PFSK-1 (cell line): ENCODE results near the gene SRSF10.
A peak's percentile ranks its signal among the peaks of the same experiment; 100 is the strongest.

Experiments used
- FOXP2 ChIP-seq: optimal IDR thresholded peaks from 2 replicates; pipeline ENCODE3; 2011; ENCODE audit warnings: borderline replicate concordance, control low read depth, inconsistent platforms; ENCODE audit not compliant: insufficient read depth; ENCODE audit errors: extremely low read length, extremely low read depth
- POLR2AphosphoS5 ChIP-seq: IDR thresholded peaks from 2 replicates; pipeline ENCODE4 v1.6.1; 2012; ENCODE audit warnings: low read depth, mild to moderate bottlenecking, control low read depth, low read length, moderate library complexity
- SIN3A ChIP-seq: IDR thresholded peaks from 2 replicates; pipeline ENCODE4 v1.6.1; 2012; ENCODE audit warnings: mild to moderate bottlenecking, low read length, moderate library complexity, borderline replicate concordance; ENCODE audit not compliant: insufficient read depth
- TAF1 ChIP-seq: IDR thresholded peaks from 2 replicates; pipeline ENCODE4 v1.6.1; 2012; ENCODE audit warnings: low read length, control low read depth, borderline replicate concordance; ENCODE audit not compliant: insufficient read depth
- TF ChIP-seq, protein P1 (sequence below), 2 experiments: IDR thresholded peaks; 2 replicates each; pipeline versions ENCODE4 v1.6.1 to v1.8.0; 2011 to 2012; ENCODE audit warnings: low read depth in 2 of 2, low read length in 2 of 2, control low read depth in 1 of 2, inconsistent platforms in 1 of 2, mild to moderate bottlenecking in 1 of 2, moderate library complexity in 1 of 2; ENCODE audit not compliant: insufficient read depth in 1 of 2

SRSF10 gene

GRCh38 chr1:24020470-24020869 is 40.3 kb upstream of the SRSF10 start:
- no peak for TF ChIP-seq SIN3A
- no peak for TF ChIP-seq POLR2AphosphoS5

- no peak for TF ChIP-seq SIN3A
- TF ChIP-seq TAF1 = no peak
- no peak for TF ChIP-seq POLR2AphosphoS5
- no peak for TF ChIP-seq FOXP2
- TF ChIP-seq, protein P1, sequence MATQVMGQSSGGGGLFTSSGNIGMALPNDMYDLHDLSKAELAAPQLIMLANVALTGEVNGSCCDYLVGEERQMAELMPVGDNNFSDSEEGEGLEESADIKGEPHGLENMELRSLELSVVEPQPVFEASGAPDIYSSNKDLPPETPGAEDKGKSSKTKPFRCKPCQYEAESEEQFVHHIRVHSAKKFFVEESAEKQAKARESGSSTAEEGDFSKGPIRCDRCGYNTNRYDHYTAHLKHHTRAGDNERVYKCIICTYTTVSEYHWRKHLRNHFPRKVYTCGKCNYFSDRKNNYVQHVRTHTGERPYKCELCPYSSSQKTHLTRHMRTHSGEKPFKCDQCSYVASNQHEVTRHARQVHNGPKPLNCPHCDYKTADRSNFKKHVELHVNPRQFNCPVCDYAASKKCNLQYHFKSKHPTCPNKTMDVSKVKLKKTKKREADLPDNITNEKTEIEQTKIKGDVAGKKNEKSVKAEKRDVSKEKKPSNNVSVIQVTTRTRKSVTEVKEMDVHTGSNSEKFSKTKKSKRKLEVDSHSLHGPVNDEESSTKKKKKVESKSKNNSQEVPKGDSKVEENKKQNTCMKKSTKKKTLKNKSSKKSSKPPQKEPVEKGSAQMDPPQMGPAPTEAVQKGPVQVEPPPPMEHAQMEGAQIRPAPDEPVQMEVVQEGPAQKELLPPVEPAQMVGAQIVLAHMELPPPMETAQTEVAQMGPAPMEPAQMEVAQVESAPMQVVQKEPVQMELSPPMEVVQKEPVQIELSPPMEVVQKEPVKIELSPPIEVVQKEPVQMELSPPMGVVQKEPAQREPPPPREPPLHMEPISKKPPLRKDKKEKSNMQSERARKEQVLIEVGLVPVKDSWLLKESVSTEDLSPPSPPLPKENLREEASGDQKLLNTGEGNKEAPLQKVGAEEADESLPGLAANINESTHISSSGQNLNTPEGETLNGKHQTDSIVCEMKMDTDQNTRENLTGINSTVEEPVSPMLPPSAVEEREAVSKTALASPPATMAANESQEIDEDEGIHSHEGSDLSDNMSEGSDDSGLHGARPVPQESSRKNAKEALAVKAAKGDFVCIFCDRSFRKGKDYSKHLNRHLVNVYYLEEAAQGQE (IDR thresholded peaks at IDR 0.05; ENCODE audit: insufficient read depth in 1 of 2, low read depth in 2 of 2, low read length in 2 of 2) = no peak
These were observed 39.9 kb upstream of the SRSF10 start for GRCh38 chr1:24020025-24020424.

- TF ChIP-seq, protein P1 (IDR thresholded peaks at IDR 0.05; ENCODE audit: insufficient read depth in 1 of 2, low read depth in 2 of 2, low read length in 2 of 2) = no peak
- TF ChIP-seq FOXP2 (no peak), POLR2AphosphoS5 (no peak), TAF1 (no peak), SIN3A (0 out of 2 replicates have a peak, but pooled peaks have one; percentile 52)
These were observed 38.8 kb upstream of the SRSF10 start for GRCh38 chr1:24018611-24019580.

DNA sequence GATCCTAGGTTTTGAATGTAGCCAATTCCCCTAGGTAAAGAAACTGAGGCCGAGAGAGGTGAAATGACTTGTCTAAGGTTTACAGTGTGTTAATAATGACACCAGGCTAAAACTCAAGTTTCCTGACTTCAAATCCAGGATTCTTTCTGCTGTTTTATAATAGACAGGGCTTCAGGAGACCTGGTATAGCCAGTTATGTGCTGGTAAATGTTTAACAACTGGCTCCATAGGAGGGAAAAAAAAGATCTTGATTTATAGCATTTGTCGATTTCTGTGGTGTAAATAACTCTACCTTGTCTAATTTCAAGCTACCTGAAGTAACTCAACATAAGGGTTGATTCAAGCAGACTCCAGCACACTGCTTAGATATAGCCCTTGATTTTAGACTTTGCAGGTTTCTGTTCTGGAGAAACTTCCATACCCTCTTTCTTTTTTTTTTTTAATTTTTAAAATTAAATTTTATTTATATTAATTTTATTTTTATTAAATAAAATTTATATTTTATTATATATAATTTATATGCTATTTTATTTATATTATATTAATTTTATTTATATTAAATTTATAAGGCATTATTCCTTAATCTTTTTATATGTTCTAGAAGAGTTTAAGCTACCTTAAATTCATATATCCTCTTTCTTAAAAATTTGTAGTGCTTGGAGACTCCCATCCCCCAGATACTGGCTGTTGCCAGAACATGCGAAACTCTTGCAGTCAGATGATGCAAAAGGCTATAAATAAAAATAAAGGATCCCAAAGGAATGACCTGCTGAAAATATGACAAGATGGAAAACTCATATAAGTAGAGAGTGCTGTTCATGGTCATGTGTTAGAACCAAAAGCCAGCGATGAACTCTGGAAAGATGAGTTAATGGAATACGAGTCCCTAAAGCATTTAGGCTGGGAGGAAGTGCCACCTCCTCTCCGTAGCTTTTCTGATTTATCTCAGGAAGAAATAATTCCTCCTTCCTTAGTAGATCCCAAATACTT is 35.4 kb upstream of the SRSF10 start:
- TF ChIP-seq POLR2AphosphoS5 (no peak), SIN3A (no peak), TAF1 (no peak), FOXP2 (no peak)
- TF ChIP-seq, protein P1 (IDR thresholded peaks at IDR 0.05; ENCODE audit: insufficient read depth in 1 of 2, low read depth in 2 of 2, low read length in 2 of 2) = no peak

GRCh38 chr1:24010650-24011049 is 30.5 kb upstream of the SRSF10 start:
- TF ChIP-seq, protein P1 (IDR thresholded peaks at IDR 0.05; ENCODE audit: insufficient read depth in 1 of 2, low read depth in 2 of 2, low read length in 2 of 2) = no peak
- TF ChIP-seq TAF1 (no peak), POLR2AphosphoS5 (no peak), SIN3A (no peak), FOXP2 (no peak)
